Loucy (cell line): Measurements from ENCODE around the gene DTX3.

ENCODE experiments used
- H2AFZ ChIP-seq: fragments of 200-600 bp; sonication (generic); 2 replicates; pipeline ENCODE4 v1.6.0; 2016; ENCODE audit warnings: antibody characterized with exemption, mild to moderate bottlenecking, low read length, moderate library complexity
- H3F3A ChIP-seq: fragments of 200-600 bp; 2 replicates; pipeline ENCODE4 v1.6.0; 2016; ENCODE audit warnings: antibody characterized with exemption, low read depth, mild to moderate bottlenecking
- H3K27me3 ChIP-seq: fragments of 200-600 bp; sonication (generic); 2 replicates; pipeline ENCODE4 v1.6.1; 2014; ENCODE audit warnings: low read length, mild to moderate bottlenecking; ENCODE audit not compliant: insufficient read depth, poor library complexity, severe bottlenecking
- H3K36me3 ChIP-seq: fragments of 200-600 bp; sonication (generic); 2 replicates; pipeline ENCODE4 v1.6.1; 2016; ENCODE audit warnings: low read length; ENCODE audit not compliant: insufficient read depth
- H3K4me1 ChIP-seq: fragments of 200-600 bp; sonication (generic); 2 replicates; pipeline ENCODE4 v1.5.1; 2014; ENCODE audit warnings: low read length, mild to moderate bottlenecking; ENCODE audit not compliant: insufficient read depth, poor library complexity, severe bottlenecking
- H3K4me2 ChIP-seq: fragments of 200-600 bp; sonication (generic); 2 replicates; pipeline ENCODE4 v1.6.0; 2014; ENCODE audit warnings: antibody characterized with exemption, low read length, low read depth, mild to moderate bottlenecking; ENCODE audit not compliant: poor library complexity, severe bottlenecking
- H3K4me3 ChIP-seq: fragments of 200-600 bp; sonication (generic); 2 replicates; pipeline ENCODE4 v1.5.1; 2014; ENCODE audit warnings: low read length, mild to moderate bottlenecking, mixed read lengths; ENCODE audit not compliant: poor library complexity, severe bottlenecking
- H3K79me2 ChIP-seq: fragments of 200-600 bp; sonication (generic); 2 replicates; pipeline ENCODE4 v1.6.1; 2014; ENCODE audit warnings: low read length; ENCODE audit not compliant: insufficient read depth
- H3K9ac ChIP-seq: fragments of 200-600 bp; sonication (generic); 2 replicates; pipeline ENCODE4 v1.6.0; 2014; ENCODE audit warnings: mild to moderate bottlenecking, low read depth, low read length, moderate library complexity; ENCODE audit not compliant: poor library complexity, severe bottlenecking
- H3K9me2 ChIP-seq: fragments of 200-600 bp; sonication (generic); replicated peaks from 2 replicates; pipeline ENCODE4 v1.6.1; 2016; ENCODE audit warnings: low read depth, low read length, mixed read lengths
- H3K9me3 ChIP-seq: fragments of 200-600 bp; sonication (generic); 2 replicates; pipeline ENCODE4 v1.6.1; 2014; ENCODE audit warnings: mild to moderate bottlenecking, antibody characterized with exemption, low read length, low read depth; ENCODE audit not compliant: insufficient read depth
- H4K20me1 ChIP-seq: fragments of 200-600 bp; sonication (generic); 2 replicates; pipeline ENCODE4 v1.6.0; 2014; ENCODE audit warnings: antibody characterized with exemption, low read length, mild to moderate bottlenecking; ENCODE audit not compliant: insufficient read depth, poor library complexity, severe bottlenecking
- CTCF ChIP-seq: fragments of 200-600 bp; sonication (generic); conservative IDR thresholded peaks from 2 replicates; pipeline ENCODE4 v1.5.1; 2014; ENCODE audit warnings: mild to moderate bottlenecking, antibody characterized with exemption, low read length
- EZH2phosphoT487 ChIP-seq: fragments of 200-600 bp; IDR thresholded peaks from 2 replicates; pipeline ENCODE4 v1.6.1; 2018; ENCODE audit warnings: antibody characterized with exemption, mild to moderate bottlenecking, moderate library complexity, borderline replicate concordance

The DTX3 gene

GRCh38 chr12:57609781-57610553 lies 5.3 kb downstream of the DTX3 start:
- H3K4me1 ChIP-seq: peaks cover 38% of the 10 kb centered on the region
- H3K27me3 ChIP-seq: no peaks in the 10 kb centered on the region
- H3K79me2 ChIP-seq: no peaks in the 10 kb centered on the region
- no peak overlapping the region for H2AFZ ChIP-seq
- no peak overlapping the region for H3K4me2 ChIP-seq
- H3K9ac ChIP-seq: no peak overlapping the region
- no peak overlapping the region for H3K4me3 ChIP-seq
- no peaks in the 10 kb centered on the region for H3K9me3 ChIP-seq
- H4K20me1 ChIP-seq: no peaks in the 10 kb centered on the region
- no peak for TF ChIP-seq CTCF
- TF ChIP-seq EZH2phosphoT487: no peak
- no peaks in the 10 kb centered on the region for H3K9me2 ChIP-seq
- no peaks in the 10 kb centered on the region for H3F3A ChIP-seq
- H3K36me3 ChIP-seq: no peaks in the 10 kb centered on the region

GRCh38 chr12:57610554-57611107 lies 6.0 kb downstream of the DTX3 start:
- peak overlapping the region; percentile 91 for H3K9ac ChIP-seq
- peak overlapping the region; percentile 97 for H2AFZ ChIP-seq
- no peaks in the 10 kb centered on the region for H3K36me3 ChIP-seq
- no peaks in the 10 kb centered on the region for H3F3A ChIP-seq
- H3K79me2 ChIP-seq: no peaks in the 10 kb centered on the region
- H3K4me2 ChIP-seq: peak overlapping the region; percentile 59
- no peaks in the 10 kb centered on the region for H4K20me1 ChIP-seq
- TF ChIP-seq EZH2phosphoT487: no peak
- no peak for TF ChIP-seq CTCF
- no peaks in the 10 kb centered on the region for H3K27me3 ChIP-seq
- no peaks in the 10 kb centered on the region for H3K9me2 ChIP-seq
- H3K9me3 ChIP-seq: no peaks in the 10 kb centered on the region
- peak overlapping the region; percentile 85 for H3K4me3 ChIP-seq
- H3K4me1 ChIP-seq: peaks cover 36% of the 10 kb centered on the region

- TF ChIP-seq EZH2phosphoT487: no peak
- no peak for TF ChIP-seq CTCF
- no peaks in the 10 kb centered on the region for H3F3A ChIP-seq
- peak within 1 kb of the TSS; percentile 91 for H3K9ac ChIP-seq
These were observed 6.6 kb downstream of the DTX3 start, which contains the start of gene ARHGEF25 for GRCh38 chr12:57611108-57611826. ARHGEF25 (plus strand) TSS chr12:57611435; CDS start chr12:57611895, 460 bp downstream.

More at GRCh38 chr12:57611108-57611826, 6.6 kb downstream of the DTX3 start, which contains the start of gene ARHGEF25:
- H3K9me2 ChIP-seq: no peaks in the 10 kb centered on the region
- no peaks in the 10 kb centered on the region for H3K36me3 ChIP-seq
- peak within 1 kb of the TSS; percentile 59 for H3K4me2 ChIP-seq
- H3K79me2 ChIP-seq: no peaks in the 10 kb centered on the region
- no peaks in the 10 kb centered on the region for H3K27me3 ChIP-seq
- H2AFZ ChIP-seq: peak within 1 kb of the TSS; percentile 97
- no peaks in the 10 kb centered on the region for H4K20me1 ChIP-seq
- peaks cover 29% of the 10 kb centered on the region for H3K4me1 ChIP-seq
- peak within 1 kb of the TSS; percentile 85 for H3K4me3 ChIP-seq
- H3K9me3 ChIP-seq: no peaks in the 10 kb centered on the region
